ENCODE data around the gene PDE3B. TPM values are rescaled to one million over a fixed set of nuclear protein-coding genes. Genes with fewer than 3 reads are reported as not detected.

PDE3B gene
- total and polyA plus RNA-seq, 2 of the 8 experiments (the other 6 are each of a cell fraction or from before 2014, with no cell fraction given): 2.7 to 10.9 TPM

- Histone ChIP-seq H4K8ac (ENCODE audit: extremely low read depth, insufficient read depth, low read length) (no peak overlapping the region), H3K18ac (ENCODE audit: extremely low read depth, low read length) (no peak overlapping the region), H2BK5ac (ENCODE audit: low read depth, low read length) (no peak overlapping the region), H2BK120ac (replicated peaks; ENCODE audit: low read depth, low read length) (no peak overlapping the region), H2AFZ (ENCODE audit: low read length) (no peak overlapping the region), H2BK12ac (ENCODE audit: low read depth, low read length) (no peak overlapping the region), H2BK15ac (ENCODE audit: low read length) (no peak overlapping the region), H4K5ac (ENCODE audit: insufficient read length, low read depth, low read length) (no peak overlapping the region), H3K4ac (replicated peaks; ENCODE audit: insufficient read length, low read depth, low read length) (no peak overlapping the region), H3K79me2 (ENCODE audit: control insufficient read depth in 1 of 2, insufficient read depth in 2 of 2, low read length in 2 of 2) (no peaks in the 10 kb centered on the region), H3K4me2 (ENCODE audit: insufficient read depth in 1 of 2, low read depth in 2 of 2, low read length in 2 of 2) (no peak overlapping the region), H3K27ac (ENCODE audit: low read depth, low read length) (no peak overlapping the region), H3K23ac (ENCODE audit: insufficient read length) (no peak overlapping the region), H2AK5ac (ENCODE audit: low read depth, low read length) (no peak overlapping the region), H3K4me3 (ENCODE audit: extremely low read depth in 1 of 4, insufficient read depth in 2 of 4, low read depth in 3 of 4, low read length in 4 of 4) (no peak overlapping the region), H3K27me3 (replicated peaks in 1 of 4; ENCODE audit: control insufficient read depth in 3 of 4, extremely low read depth in 1 of 4, insufficient read depth in 3 of 4, low read length in 3 of 4) (no peaks in the 10 kb centered on the region), H2BK20ac (ENCODE audit: low read length) (no peak overlapping the region), H3K36me3 (ENCODE audit: control insufficient read depth in 2 of 4, insufficient read depth in 4 of 4, low read length in 3 of 4) (peaks cover 0 to 2% (median 0%) of the 10 kb centered on the region in 4 experiments; a peak in 2 of 8 replicates), H4K91ac (replicated peaks; ENCODE audit: insufficient read length, low read length) (no peak overlapping the region), H3K9me3 (ENCODE audit: insufficient read depth in 2 of 2, low read depth in 1 of 2, low read length in 1 of 2) (no peaks in the 10 kb centered on the region; a peak in 1 of 4 replicates), H4K20me1 (replicated peaks in 1 of 2; ENCODE audit: control insufficient read depth in 1 of 2, insufficient read depth in 2 of 2, low read length in 2 of 2) (peaks cover 0 to 2% of the 10 kb centered on the region in 2 experiments), H3K23me2 (ENCODE audit: low read depth, low read length) (no peaks in the 10 kb centered on the region), H3K4me1 (replicated peaks in 1 of 4; ENCODE audit: control insufficient read depth in 3 of 4, insufficient read depth in 4 of 4, low read length in 3 of 4) (no peaks in the 10 kb centered on the region), H3K79me1 (ENCODE audit: low read depth, low read length) (no peaks in the 10 kb centered on the region), H3K56ac (replicated peaks; ENCODE audit: insufficient read length, low read depth, low read length) (no peak overlapping the region), H3K14ac (ENCODE audit: insufficient read length) (no peak overlapping the region), H3K9ac (replicated peaks in 1 of 4; ENCODE audit: extremely low read depth in 1 of 4, low read depth in 3 of 4, low read length in 3 of 4) (no peak overlapping the region)
- DNase-seq (ENCODE audit: low read depth in 1 of 2, low spot score in 2 of 2): no peak
- TF ChIP-seq CBX5 (IDR thresholded peaks at IDR 0.05; ENCODE audit: low read depth, low read length) (no peak), CEBPB (IDR thresholded peaks at IDR 0.05; ENCODE audit: low read depth, low read length) (peak; percentile 55; the same call in 1 of the 2 replicates), TCF12 (IDR thresholded peaks at IDR 0.05; ENCODE audit: low read depth, low read length) (no peak)
- FAIRE-seq: no peak
- ChIA-PET CTCF (ENCODE audit: partially characterized antibody) (no interaction called here), POLR2A (ENCODE audit: partially characterized antibody) (no interaction called here)
- WGBS, 2 experiments (ENCODE audit: extremely low coverage in 1 of 2, insufficient coverage in 1 of 2, insufficient read length in 1 of 2, insufficient replicate concordance in 2 of 2, low coverage in 1 of 2, low lambda C conversion rate in 2 of 2, missing lambda C conversion rate in 1 of 2): 88% methylated on average over 1 of the region's 1 CpG; no CpG with 5 or more reads in 1 of the 2 experiments
Measured at GRCh38 chr11:14884667-14885273, 241.2 kb downstream of the PDE3B start.

Measured in H1 (cell line).